Measurements from ENCODE around the gene GSTCD.

The GSTCD gene

GRCh38 chr4:105887508-105887907 lies 178.9 kb downstream of the GSTCD start:
- DNase-seq (ENCODE audit: low spot score): no peak

- DNase-seq (ENCODE audit: low spot score): no peak
These were observed 186.3 kb downstream of the GSTCD start, which contains the start of gene NPNT for GRCh38 chr4:105894660-105895582. TSS of gene NPNT (plus strand) at chr4:105895471. CDS start at chr4:105895653, 182 bp downstream.

- no peak for DNase-seq (ENCODE audit: low spot score)
These were observed 187.2 kb downstream of the GSTCD start for GRCh38 chr4:105895583-105896460.

- no peak for DNase-seq (ENCODE audit: low spot score)
These were observed 187.9 kb downstream of the GSTCD start for GRCh38 chr4:105896461-105896942.
